T-cell (primary cell): ENCODE data around the gene VSX2. TPM values are rescaled to one million over a fixed set of nuclear protein-coding genes. Genes with fewer than 3 reads are reported as not detected.

ENCODE experiments used
- ATAC-seq, 4 experiments: fragments of 200-7000 bp in 3 of 4; fragments of 150-1000 bp in 1 of 4; cut with Tn5 transposase; replicated peaks in 1 of 4; 1 replicate in 3 of 4; 2 replicates in 1 of 4; pipeline ENCODE4 v1.10.0; 2021; ENCODE audit warnings: moderate library complexity in 3 of 4, mild to moderate bottlenecking in 2 of 4, moderate number of reproducible peaks in 1 of 4
- CTCF ChIA-PET, 2 donors: fragments of 300-600 bp; sonication (Branson Sonifier 250); formaldehyde crosslinking; loops; one replicate each; lab custom pipeline; 2022; ENCODE audit warnings: antibody characterized with exemption in 2 of 2; lab: Charles Lee
- POLR2A ChIA-PET, 2 donors: fragments of 300-600 bp; sonication (Branson Sonifier 250); formaldehyde crosslinking; loops; one replicate each; lab custom pipeline; 2022; ENCODE audit warnings: antibody characterized with exemption in 2 of 2; lab: Charles Lee
- DNase-seq, 35 experiments: peaks; one replicate each; pipeline versions ENCODE4 v3.0.0 to v3.0.0-alpha.2; 2013 to 2023
- H3K27ac ChIP-seq: one replicate; pipeline ENCODE4 v1.5.1; 2013; ENCODE audit warnings: low read length
- H3K27me3 ChIP-seq, 2 experiments: replicated peaks in 1 of 2; 1 replicate in 1 of 2; 2 replicates in 1 of 2; pipeline versions ENCODE4 v1.6.1 to v1.7.0; 2013; ENCODE audit warnings: low read length in 1 of 2, mixed read lengths in 1 of 2; ENCODE audit not compliant: control insufficient read depth in 2 of 2, insufficient read depth in 2 of 2; ENCODE audit errors: extremely low read depth in 1 of 2
- H3K36me3 ChIP-seq, 2 donors: 1 replicate in 1 of 2; 2 replicates in 1 of 2; pipeline versions ENCODE4 v1.6.1 to v1.7.0; 2013; ENCODE audit warnings: low read length in 1 of 2; ENCODE audit not compliant: control insufficient read depth in 2 of 2, insufficient read depth in 1 of 2; ENCODE audit errors: extremely low read depth in 1 of 2
- H3K4me1 ChIP-seq, 2 experiments: 1 replicate in 1 of 2; 2 replicates in 1 of 2; pipeline versions ENCODE4 v1.6.1 to v1.7.0; 2013; ENCODE audit warnings: low read length in 2 of 2, mixed read lengths in 1 of 2; ENCODE audit not compliant: insufficient read depth in 2 of 2, control insufficient read depth in 1 of 2; ENCODE audit errors: extremely low read depth in 1 of 2
- H3K4me3 ChIP-seq, 2 donors: 1 replicate in 1 of 2; 2 replicates in 1 of 2; pipeline versions ENCODE4 v1.5.1 to v1.7.0; 2013; ENCODE audit warnings: mild to moderate bottlenecking in 2 of 2, low read length in 1 of 2, moderate library complexity in 1 of 2; ENCODE audit not compliant: control insufficient read depth in 1 of 2; ENCODE audit errors: extremely low read depth in 1 of 2
- H3K9me3 ChIP-seq: 2 replicates; pipeline ENCODE4 v1.7.0; 2013
- H3K27ac Mint-ChIP-seq, 2 donors: one replicate each; pipeline ENCODE4 v1.8.0; 2020 to 2021; ENCODE audit warnings: mild to moderate bottlenecking in 2 of 2, mixed read lengths in 2 of 2
- H3K27me3 Mint-ChIP-seq, 2 donors: one replicate each; pipeline ENCODE4 v1.8.0; 2021 to 2022; ENCODE audit warnings: mixed read lengths in 2 of 2
- H3K36me3 Mint-ChIP-seq: one replicate; pipeline ENCODE4 v1.8.0; 2021; ENCODE audit warnings: mixed read lengths
- H3K4me1 Mint-ChIP-seq, 3 donors: one replicate each; pipeline ENCODE4 v1.8.0; 2020 to 2022; ENCODE audit warnings: mixed read lengths in 3 of 3, mild to moderate bottlenecking in 1 of 3
- H3K4me3 Mint-ChIP-seq, 3 donors: one replicate each; pipeline ENCODE4 v1.8.0; 2020 to 2022; ENCODE audit warnings: mild to moderate bottlenecking in 3 of 3, mixed read lengths in 3 of 3, moderate library complexity in 3 of 3
- H3K9me3 Mint-ChIP-seq, 3 donors: one replicate each; pipeline ENCODE4 v1.8.0; 2020 to 2022; ENCODE audit warnings: mixed read lengths in 3 of 3
- WGBS: methylation state at CpG from one replicate; pipeline ENCODE4 v1.1.5; 2013; ENCODE audit warnings: missing lambda C conversion rate; ENCODE audit not compliant: insufficient coverage; 5-methylcytosine and 5-hydroxymethylcytosine counted together
- total RNA-seq, 35 experiments: library from RNA in 6 of 35; stranded (reverse) in 6 of 35; fragments of 120-200 nt in 1 of 35; gene quantifications; one replicate each; pipeline versions ENCODE4 v1.2.1 to v1.2.4 and lab custom pipeline; 2013 to 2026

Gene VSX2
- total RNA-seq (not detected), total RNA-seq (lab: John Stamatoyannopoulos, UW) (0 to 0.06 (median 0) reads per million in 29 experiments)
- not detected for total RNA-seq (2013)

- CTCF ChIA-PET, result no interaction called here
- H3K27ac ChIP-seq, result no peak within 1 kb of the TSS
- H3K36me3 Mint-ChIP-seq, result no peaks in the 10 kb centered on the region
Measured at GRCh38 chr14:74238974-74239847, at the start of gene VSX2. Gene VSX2 (plus strand): TSS chr14:74239449. CDS start chr14:74239562, 113 bp downstream.

GRCh38 chr14:74190927-74191575, 48.2 kb upstream of the VSX2 start:
- Mint-ChIP-seq H3K4me1 (no peaks in the 10 kb centered on the region), H3K9me3 (no peaks in the 10 kb centered on the region), H3K36me3 (peaks cover 8% of the 10 kb centered on the region), H3K4me3 (no peak overlapping the region), H3K27me3 (no peaks in the 10 kb centered on the region), H3K27ac (no peak overlapping the region)
- Histone ChIP-seq H3K4me3 (no peak overlapping the region), H3K27me3 (no peaks in the 10 kb centered on the region), H3K36me3 (peaks cover 0 to 4% of the 10 kb centered on the region in 2 donors), H3K9me3 (no peaks in the 10 kb centered on the region), H3K27ac (no peak overlapping the region), H3K4me1 (no peaks in the 10 kb centered on the region)
- no peak for ATAC-seq
- DNase-seq, result no peak
- ChIA-PET CTCF (interaction anchor here in 1 of 2 donors (0.5 to 0.6 kb wide), 2 partner anchors 561 to 856 kb away, joined by 4 to 7 read pairs; no protein-coding TSS in a partner anchor), POLR2A (no interaction called here)
- 95% methylated on average over 3 of the region's 3 CpGs for WGBS

More at GRCh38 chr14:74238974-74239847, at the start of gene VSX2:
- Histone ChIP-seq H3K36me3 (no peaks in the 10 kb centered on the region), H3K27me3 (peaks cover 21 to 77% of the 10 kb centered on the region in 2 experiments), H3K9me3 (no peaks in the 10 kb centered on the region), H3K4me3 (peak within 1 kb of the TSS; percentile 17 to 78), H3K4me1 (peaks cover 4 to 25% of the 10 kb centered on the region in 2 experiments)
- POLR2A ChIA-PET, result no interaction called here
- DNase-seq (no peak), ATAC-seq (no peak)
- Mint-ChIP-seq H3K27me3 (peaks cover 57 to 83% of the 10 kb centered on the region in 2 donors), H3K4me3 (peak within 1 kb of the TSS; percentile 22 to 74 (median 51)), H3K9me3 (no peaks in the 10 kb centered on the region), H3K27ac (peak within 1 kb of the TSS in 1 of 2 donors; percentile 1), H3K4me1 (peaks cover 16 to 31% (median 19%) of the 10 kb centered on the region in 3 donors)
- WGBS, result 13% methylated on average over 36 of the region's 40 CpGs

- CTCF ChIA-PET, result no interaction called here
- no peaks in the 10 kb centered on the region for H3K9me3 Mint-ChIP-seq
Measured at GRCh38 chr14:74194506-74195274, 44.6 kb upstream of the VSX2 start.

GRCh38 chr14:74195623-74196022, 43.6 kb upstream of the VSX2 start:
- Mint-ChIP-seq H3K9me3 (no peaks in the 10 kb centered on the region), H3K36me3 (peaks cover 32% of the 10 kb centered on the region), H3K4me1 (no peaks in the 10 kb centered on the region), H3K27me3 (no peaks in the 10 kb centered on the region), H3K27ac (no peak overlapping the region), H3K4me3 (no peak overlapping the region)
- DNase-seq (no peak), ATAC-seq (no peak)
- WGBS, result 100% methylated on average over 1 of the region's 7 CpGs
- H3K36me3 ChIP-seq, result peaks cover 0 to 14% of the 10 kb centered on the region in 2 donors
- CTCF ChIA-PET, result no interaction called here
- no peak overlapping the region for H3K27ac ChIP-seq
- H3K27me3 ChIP-seq, result no peaks in the 10 kb centered on the region
- no peak overlapping the region for H3K4me3 ChIP-seq
- no peaks in the 10 kb centered on the region for H3K4me1 ChIP-seq
- no peaks in the 10 kb centered on the region for H3K9me3 ChIP-seq
- POLR2A ChIA-PET, result no interaction called here

More at GRCh38 chr14:74194506-74195274, 44.6 kb upstream of the VSX2 start:
- peaks cover 26% of the 10 kb centered on the region for H3K36me3 Mint-ChIP-seq
- H3K27ac Mint-ChIP-seq, result no peak overlapping the region
- no peak overlapping the region for H3K4me3 Mint-ChIP-seq
- POLR2A ChIA-PET, result no interaction called here
- ATAC-seq, result no peak
- no peaks in the 10 kb centered on the region for H3K4me1 ChIP-seq
- no peaks in the 10 kb centered on the region for H3K27me3 Mint-ChIP-seq
- no peaks in the 10 kb centered on the region for H3K27me3 ChIP-seq
- WGBS, result 92% methylated on average over 2 of the region's 8 CpGs
- H3K4me1 Mint-ChIP-seq, result no peaks in the 10 kb centered on the region
- no peak overlapping the region for H3K4me3 ChIP-seq
- no peaks in the 10 kb centered on the region for H3K9me3 ChIP-seq
- H3K36me3 ChIP-seq, result peaks cover 0 to 14% of the 10 kb centered on the region in 2 donors
- no peak overlapping the region for H3K27ac ChIP-seq
- DNase-seq, result no peak

GRCh38 chr14:74198441-74199234, 40.6 kb upstream of the VSX2 start:
- ChIA-PET CTCF (no interaction called here), POLR2A (interaction anchor here (0.6 to 0.7 kb wide), 2 partner anchors 48 to 80 kb away, joined by 3 to 12 read pairs; no protein-coding TSS in a partner anchor)
- H3K9me3 Mint-ChIP-seq, result no peaks in the 10 kb centered on the region
- H3K36me3 Mint-ChIP-seq, result peaks cover 47% of the 10 kb centered on the region
- no peak overlapping the region for H3K4me3 Mint-ChIP-seq
- Histone ChIP-seq H3K27me3 (no peaks in the 10 kb centered on the region), H3K4me3 (no peak overlapping the region), H3K27ac (no peak overlapping the region), H3K36me3 (peaks cover 0 to 11% of the 10 kb centered on the region in 2 donors), H3K9me3 (no peaks in the 10 kb centered on the region), H3K4me1 (no peaks in the 10 kb centered on the region)
- no peaks in the 10 kb centered on the region for H3K27me3 Mint-ChIP-seq
- no peak for DNase-seq
- ATAC-seq, result no peak
- 94% methylated on average over 7 of the region's 7 CpGs for WGBS
- H3K4me1 Mint-ChIP-seq, result no peaks in the 10 kb centered on the region
- H3K27ac Mint-ChIP-seq, result no peak overlapping the region
